DND-41 (cell line): Measurements from ENCODE around the gene MBD2.

Experiments
- ATAC-seq: fragments of 200-7000 bp; cut with Tn5 transposase; 3 replicates; pipeline ENCODE4 v1.9.1; 2021; ENCODE audit warnings: low read depth; ENCODE audit not compliant: insufficient read depth
- DNase-seq: peaks from one replicate; pipeline ENCODE4 v3.0.0-alpha.2; 2020
- H2AFZ ChIP-seq: 2 replicates; pipeline ENCODE4 v1.6.0; 2012; ENCODE audit warnings: low read depth, low read length
- H3K27ac ChIP-seq: 2 replicates; pipeline ENCODE4 v1.5.1; 2012; ENCODE audit warnings: low read length, inconsistent platforms
- H3K27me3 ChIP-seq: fragments of 200-600 bp; sonication (generic); 2 replicates; pipeline ENCODE4 v1.6.0; 2012; ENCODE audit warnings: low read length, mild to moderate bottlenecking, inconsistent platforms; ENCODE audit not compliant: insufficient read depth, poor library complexity
- H3K36me3 ChIP-seq: 2 replicates; pipeline ENCODE4 v1.5.1; 2012; ENCODE audit warnings: low read length, inconsistent platforms; ENCODE audit not compliant: insufficient read depth
- H3K4me1 ChIP-seq: 2 replicates; pipeline ENCODE4 v1.5.1; 2012; ENCODE audit warnings: mild to moderate bottlenecking, low read length; ENCODE audit not compliant: insufficient read depth
- H3K4me2 ChIP-seq: 2 replicates; pipeline ENCODE4 v1.6.0; 2012; ENCODE audit warnings: mild to moderate bottlenecking, moderate library complexity, low read length, inconsistent platforms; ENCODE audit not compliant: insufficient read depth
- H3K4me3 ChIP-seq, 2 experiments: fragments of 200-600 bp in 1 of 2; shearing (Covaris generic) in 1 of 2; 2 replicates each; pipeline ENCODE4 v1.5.1; 2012 to 2016; ENCODE audit warnings: inconsistent platforms in 2 of 2, low read length in 2 of 2, mild to moderate bottlenecking in 2 of 2, low read depth in 1 of 2, moderate library complexity in 1 of 2
- H3K79me2 ChIP-seq: 2 replicates; pipeline ENCODE4 v1.6.0; 2012; ENCODE audit warnings: low read length, inconsistent platforms; ENCODE audit not compliant: insufficient read depth
- H3K9ac ChIP-seq: 2 replicates; pipeline ENCODE4 v1.6.0; 2012; ENCODE audit warnings: low read depth, mild to moderate bottlenecking, inconsistent platforms, low read length, moderate library complexity
- H3K9me3 ChIP-seq: 2 replicates; pipeline ENCODE4 v1.5.1; 2012; ENCODE audit warnings: low read length, moderate library complexity, mild to moderate bottlenecking, inconsistent platforms; ENCODE audit not compliant: insufficient read depth, severe bottlenecking
- H4K20me1 ChIP-seq: 2 replicates; pipeline ENCODE4 v1.6.0; 2012; ENCODE audit warnings: low read length; ENCODE audit not compliant: insufficient read depth
- EZH2 ChIP-seq: IDR thresholded peaks from 3 replicates; pipeline ENCODE4 v1.6.1; 2012; ENCODE audit warnings: borderline replicate concordance, low read depth, mild to moderate bottlenecking, moderate library complexity, low read length, inconsistent platforms; ENCODE audit not compliant: severe bottlenecking
- TF ChIP-seq, protein P1 (sequence below): IDR thresholded peaks from 2 replicates; pipeline ENCODE4 v1.5.1; 2012; ENCODE audit warnings: borderline replicate concordance, low read length, moderate library complexity, mild to moderate bottlenecking; ENCODE audit not compliant: poor library complexity, severe bottlenecking; ENCODE audit errors: extremely low read depth

MBD2 gene

DNA sequence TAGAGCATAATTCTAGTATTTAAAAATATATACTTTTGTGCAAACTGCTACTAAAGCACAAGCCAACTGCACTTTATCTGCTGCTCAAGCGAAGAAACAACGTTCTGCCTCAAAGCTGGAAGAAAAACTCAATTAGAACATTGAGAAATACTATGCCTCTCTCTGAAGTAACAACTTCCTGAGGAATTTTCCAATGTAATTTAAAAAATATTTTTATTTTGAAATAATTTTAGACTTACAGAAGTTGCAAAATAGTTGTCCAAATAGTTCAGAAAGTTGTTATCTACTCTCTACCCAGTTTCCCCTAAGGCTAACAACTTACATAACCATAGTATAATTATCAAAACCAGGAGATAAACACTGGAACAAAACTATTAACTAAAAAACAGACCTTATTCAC, 32.5 kb upstream of the MBD2 start:
- ATAC-seq (no peak), DNase-seq (no peak)
- no peak overlapping the region for H2AFZ ChIP-seq
- H3K9ac ChIP-seq, result no peak overlapping the region
- H3K27ac ChIP-seq, result no peak overlapping the region
- no peak overlapping the region for H3K4me3 ChIP-seq
- H3K4me1 ChIP-seq, result no peaks in the 10 kb centered on the region
- no peaks in the 10 kb centered on the region for H3K27me3 ChIP-seq
- no peak overlapping the region for H3K4me2 ChIP-seq
- TF ChIP-seq, protein P1, sequence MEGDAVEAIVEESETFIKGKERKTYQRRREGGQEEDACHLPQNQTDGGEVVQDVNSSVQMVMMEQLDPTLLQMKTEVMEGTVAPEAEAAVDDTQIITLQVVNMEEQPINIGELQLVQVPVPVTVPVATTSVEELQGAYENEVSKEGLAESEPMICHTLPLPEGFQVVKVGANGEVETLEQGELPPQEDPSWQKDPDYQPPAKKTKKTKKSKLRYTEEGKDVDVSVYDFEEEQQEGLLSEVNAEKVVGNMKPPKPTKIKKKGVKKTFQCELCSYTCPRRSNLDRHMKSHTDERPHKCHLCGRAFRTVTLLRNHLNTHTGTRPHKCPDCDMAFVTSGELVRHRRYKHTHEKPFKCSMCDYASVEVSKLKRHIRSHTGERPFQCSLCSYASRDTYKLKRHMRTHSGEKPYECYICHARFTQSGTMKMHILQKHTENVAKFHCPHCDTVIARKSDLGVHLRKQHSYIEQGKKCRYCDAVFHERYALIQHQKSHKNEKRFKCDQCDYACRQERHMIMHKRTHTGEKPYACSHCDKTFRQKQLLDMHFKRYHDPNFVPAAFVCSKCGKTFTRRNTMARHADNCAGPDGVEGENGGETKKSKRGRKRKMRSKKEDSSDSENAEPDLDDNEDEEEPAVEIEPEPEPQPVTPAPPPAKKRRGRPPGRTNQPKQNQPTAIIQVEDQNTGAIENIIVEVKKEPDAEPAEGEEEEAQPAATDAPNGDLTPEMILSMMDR, result no peak
- TF ChIP-seq EZH2, result no peak
- no peaks in the 10 kb centered on the region for H3K36me3 ChIP-seq
- no peaks in the 10 kb centered on the region for H3K79me2 ChIP-seq
- H3K9me3 ChIP-seq, result no peaks in the 10 kb centered on the region
- no peaks in the 10 kb centered on the region for H4K20me1 ChIP-seq

DNA sequence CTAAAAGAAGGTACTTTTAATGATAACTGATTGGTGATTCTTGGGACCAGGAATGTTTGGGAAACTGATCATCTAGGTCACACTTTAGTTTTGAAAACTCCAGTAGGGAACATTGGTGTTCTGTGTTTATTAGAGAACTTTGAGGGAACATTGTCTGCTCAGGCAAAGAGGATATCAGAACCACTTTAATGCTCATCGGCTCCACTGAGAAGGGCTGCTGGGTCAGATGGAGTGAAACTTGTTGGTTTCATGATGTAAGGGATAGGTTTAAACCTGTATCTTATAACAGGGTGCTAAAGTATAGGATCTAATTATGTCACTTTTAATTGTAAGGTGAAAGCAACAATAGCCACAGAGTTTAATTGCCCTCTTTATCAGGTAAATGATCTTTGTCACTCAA, 30.7 kb upstream of the MBD2 start:
- Histone ChIP-seq H3K4me2 (no peak overlapping the region), H3K27ac (no peak overlapping the region), H3K36me3 (no peaks in the 10 kb centered on the region), H3K4me1 (no peaks in the 10 kb centered on the region; the same call in 1 of the 2 replicates), H4K20me1 (no peaks in the 10 kb centered on the region), H3K27me3 (no peaks in the 10 kb centered on the region), H3K79me2 (no peaks in the 10 kb centered on the region), H2AFZ (no peak overlapping the region), H3K9me3 (no peaks in the 10 kb centered on the region), H3K4me3 (no peak overlapping the region), H3K9ac (no peak overlapping the region)
- ATAC-seq (no peak), DNase-seq (no peak)
- no peak for TF ChIP-seq EZH2
- TF ChIP-seq, protein P1, result no peak

DNA sequence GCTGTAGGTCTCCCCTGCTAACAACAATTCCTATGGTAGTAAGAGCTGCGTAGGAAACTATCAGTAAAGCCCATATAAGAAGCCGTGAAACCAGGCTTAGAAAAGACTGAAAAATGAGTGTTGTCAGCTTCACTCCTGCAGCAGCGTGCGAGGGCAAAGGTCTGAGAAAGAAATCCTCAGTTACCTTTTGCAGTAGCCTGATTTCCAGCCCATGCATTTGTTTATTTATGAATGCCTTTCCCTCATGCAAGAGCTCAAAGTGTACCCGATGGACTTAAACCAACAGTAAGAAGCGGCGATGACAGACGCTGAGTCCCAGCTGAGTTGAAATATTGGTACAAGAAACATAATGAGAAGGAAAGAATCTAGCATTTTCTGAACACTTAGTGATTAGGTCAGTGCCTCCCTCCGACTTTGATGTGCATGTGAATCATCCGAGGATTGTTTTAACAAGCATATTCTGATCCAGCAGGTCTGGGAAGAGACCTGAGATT, 29.8 kb upstream of the MBD2 start:
- H3K27ac ChIP-seq, result no peak overlapping the region
- no peak for TF ChIP-seq EZH2
- TF ChIP-seq, protein P1, result no peak
- no peaks in the 10 kb centered on the region for H3K79me2 ChIP-seq
- no peaks in the 10 kb centered on the region for H4K20me1 ChIP-seq
- ATAC-seq (no peak), DNase-seq (no peak)
- no peak overlapping the region for H3K4me2 ChIP-seq
- H3K27me3 ChIP-seq, result no peaks in the 10 kb centered on the region
- no peak overlapping the region for H3K4me3 ChIP-seq
- no peaks in the 10 kb centered on the region for H3K9me3 ChIP-seq
- H2AFZ ChIP-seq, result no peak overlapping the region
- H3K36me3 ChIP-seq, result no peaks in the 10 kb centered on the region
- H3K9ac ChIP-seq, result no peak overlapping the region
- no peaks in the 10 kb centered on the region; the same call in 1 of the 2 replicates for H3K4me1 ChIP-seq
